Endodermal cell (in vitro differentiated cells): ENCODE measurements around the gene OPCML. TPM values are rescaled to one million over a fixed set of nuclear protein-coding genes. Genes with fewer than 3 reads are reported as not detected.

ENCODE experiments used
- DNase-seq: peaks from one replicate; pipeline ENCODE4 v3.0.0-alpha.2; 2017
- H3K27ac ChIP-seq: 2 replicates; pipeline ENCODE4 v1.5.1; 2013; ENCODE audit warnings: mild to moderate bottlenecking, low read depth, low read length, moderate library complexity
- H3K27me3 ChIP-seq: 2 replicates; pipeline ENCODE4 v1.6.1; 2013; ENCODE audit warnings: mild to moderate bottlenecking, low read length, moderate library complexity; ENCODE audit not compliant: insufficient read depth, control insufficient read depth, poor library complexity, severe bottlenecking
- H3K36me3 ChIP-seq: 2 replicates; pipeline ENCODE4 v1.7.0; 2013; ENCODE audit warnings: mild to moderate bottlenecking, low read length, moderate library complexity; ENCODE audit not compliant: control insufficient read depth, insufficient read depth
- H3K4me1 ChIP-seq: one replicate; pipeline ENCODE4 v1.7.0; 2013; ENCODE audit warnings: low read length; ENCODE audit not compliant: control insufficient read depth, insufficient read depth
- H3K4me3 ChIP-seq: 2 replicates; pipeline ENCODE4 v1.5.1; 2013; ENCODE audit warnings: mild to moderate bottlenecking, low read length, moderate library complexity
- H3K9ac ChIP-seq: 2 replicates; pipeline ENCODE4 v1.6.1; 2013; ENCODE audit warnings: mild to moderate bottlenecking, low read length, moderate library complexity; ENCODE audit not compliant: poor library complexity, severe bottlenecking; ENCODE audit errors: extremely low read depth
- H3K9me3 ChIP-seq: 2 replicates; pipeline ENCODE4 v1.6.1; 2013; ENCODE audit warnings: mild to moderate bottlenecking, low read length, moderate library complexity; ENCODE audit not compliant: control insufficient read depth
- H3K27ac Mint-ChIP-seq: 2 replicates; pipeline ENCODE4 v1.8.0; 2020; ENCODE audit warnings: mixed read lengths
- H3K27me3 Mint-ChIP-seq: 2 replicates; pipeline ENCODE4 v1.8.0; 2021; ENCODE audit warnings: mild to moderate bottlenecking, mixed read lengths; ENCODE audit not compliant: insufficient read depth
- H3K36me3 Mint-ChIP-seq: 2 replicates; pipeline ENCODE4 v1.8.0; 2020; ENCODE audit warnings: low read depth, mixed read lengths
- H3K4me1 Mint-ChIP-seq: 2 replicates; pipeline ENCODE4 v1.8.0; 2020; ENCODE audit warnings: mixed read lengths
- H3K4me3 Mint-ChIP-seq: 2 replicates; pipeline ENCODE4 v1.8.0; 2020; ENCODE audit warnings: mild to moderate bottlenecking, moderate library complexity, mixed read lengths
- H3K9me3 Mint-ChIP-seq: 2 replicates; pipeline ENCODE4 v1.8.0; 2020; ENCODE audit warnings: mild to moderate bottlenecking, mixed read lengths
- WGBS, 2 experiments: methylation state at CpG; one replicate each; pipeline versions ENCODE4 v1.1.5 to v1.1.7; 2013; ENCODE audit warnings: missing lambda C conversion rate in 2 of 2, mixed read lengths in 1 of 2; ENCODE audit not compliant: insufficient coverage in 1 of 2, insufficient read length in 1 of 2; 5-methylcytosine and 5-hydroxymethylcytosine counted together
- total RNA-seq, 2 donors: library from RNA; stranded (reverse); fragmentation: NEBNext Ultra II Directional in 1 of 2; extraction: Animal tissue kit (Norgen Biotek cat#: 25700) in 1 of 2; gene quantifications; 2 replicates in 1 of 2; 3 replicates in 1 of 2; pipeline ENCODE4 v1.2.1, GENCODE V29; 2021
- TF ChIP-seq, protein P1 (sequence below): fragments of 200-600 bp; sonication (generic); conservative IDR thresholded peaks from 2 replicates; pipeline ENCODE4 v1.5.0; 2021; ENCODE audit warnings: antibody characterized with exemption, mild to moderate bottlenecking

The OPCML gene
- total RNA-seq, 2 donors from 2014 or later = 0.49 to 0.86 TPM

DNA sequence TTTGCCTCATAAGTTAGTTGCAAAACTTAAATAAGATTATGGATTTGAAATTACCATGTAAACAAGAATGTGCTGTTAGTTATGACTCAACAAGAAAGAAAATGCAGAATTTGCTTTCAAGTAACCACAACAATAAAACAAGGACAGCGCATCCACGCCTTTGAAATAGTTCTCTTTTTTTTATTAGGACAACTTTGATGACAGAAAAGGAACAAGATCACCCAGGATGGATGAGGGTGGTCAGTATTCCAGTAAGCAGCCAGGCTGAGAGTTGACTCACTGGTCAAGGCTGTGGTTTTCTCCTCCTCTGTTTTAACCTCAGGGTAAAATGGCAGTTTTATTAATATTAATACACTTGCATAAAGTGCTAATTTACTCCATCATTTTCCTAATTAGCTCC, 544.4 kb downstream of the OPCML start:
- DNase-seq = no peak
- Histone ChIP-seq H3K27me3 (peaks cover 27% of the 10 kb centered on the region), H3K9ac (no peak overlapping the region), H3K27ac (no peak overlapping the region), H3K36me3 (no peaks in the 10 kb centered on the region), H3K4me3 (no peak overlapping the region), H3K4me1 (peaks cover 6% of the 10 kb centered on the region), H3K9me3 (no peaks in the 10 kb centered on the region)
- H3K36me3 Mint-ChIP-seq = no peaks in the 10 kb centered on the region
- H3K9me3 Mint-ChIP-seq = no peaks in the 10 kb centered on the region
- H3K4me3 Mint-ChIP-seq = no peak overlapping the region
- no peak overlapping the region for H3K27ac Mint-ChIP-seq
- TF ChIP-seq, protein P1, sequence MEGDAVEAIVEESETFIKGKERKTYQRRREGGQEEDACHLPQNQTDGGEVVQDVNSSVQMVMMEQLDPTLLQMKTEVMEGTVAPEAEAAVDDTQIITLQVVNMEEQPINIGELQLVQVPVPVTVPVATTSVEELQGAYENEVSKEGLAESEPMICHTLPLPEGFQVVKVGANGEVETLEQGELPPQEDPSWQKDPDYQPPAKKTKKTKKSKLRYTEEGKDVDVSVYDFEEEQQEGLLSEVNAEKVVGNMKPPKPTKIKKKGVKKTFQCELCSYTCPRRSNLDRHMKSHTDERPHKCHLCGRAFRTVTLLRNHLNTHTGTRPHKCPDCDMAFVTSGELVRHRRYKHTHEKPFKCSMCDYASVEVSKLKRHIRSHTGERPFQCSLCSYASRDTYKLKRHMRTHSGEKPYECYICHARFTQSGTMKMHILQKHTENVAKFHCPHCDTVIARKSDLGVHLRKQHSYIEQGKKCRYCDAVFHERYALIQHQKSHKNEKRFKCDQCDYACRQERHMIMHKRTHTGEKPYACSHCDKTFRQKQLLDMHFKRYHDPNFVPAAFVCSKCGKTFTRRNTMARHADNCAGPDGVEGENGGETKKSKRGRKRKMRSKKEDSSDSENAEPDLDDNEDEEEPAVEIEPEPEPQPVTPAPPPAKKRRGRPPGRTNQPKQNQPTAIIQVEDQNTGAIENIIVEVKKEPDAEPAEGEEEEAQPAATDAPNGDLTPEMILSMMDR = no peak
- peaks cover 39% of the 10 kb centered on the region for H3K27me3 Mint-ChIP-seq
- WGBS, 2 experiments = 72% methylated on average over 2 of the region's 2 CpGs; no CpG with 5 or more reads in 1 of the 2 experiments
- peaks cover 19% of the 10 kb centered on the region for H3K4me1 Mint-ChIP-seq

DNA sequence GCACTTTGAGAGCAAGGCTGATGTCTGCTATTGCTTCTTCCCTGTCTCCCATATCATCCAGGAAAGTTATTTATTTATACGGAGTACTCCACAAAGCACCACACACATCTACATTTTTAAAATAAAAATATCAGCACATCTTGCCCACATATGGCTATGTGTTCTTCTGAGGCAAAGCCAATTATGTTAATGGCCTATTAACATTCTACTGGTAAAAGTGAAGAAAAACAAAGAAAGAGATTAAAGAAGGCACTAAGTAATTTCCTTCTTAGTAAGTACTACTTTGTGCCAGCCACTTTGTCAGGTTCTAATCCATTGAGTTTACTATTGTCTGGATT, 548.7 kb downstream of the OPCML start:
- no peak overlapping the region for H3K27ac Mint-ChIP-seq
- H3K36me3 ChIP-seq = no peaks in the 10 kb centered on the region

DNA sequence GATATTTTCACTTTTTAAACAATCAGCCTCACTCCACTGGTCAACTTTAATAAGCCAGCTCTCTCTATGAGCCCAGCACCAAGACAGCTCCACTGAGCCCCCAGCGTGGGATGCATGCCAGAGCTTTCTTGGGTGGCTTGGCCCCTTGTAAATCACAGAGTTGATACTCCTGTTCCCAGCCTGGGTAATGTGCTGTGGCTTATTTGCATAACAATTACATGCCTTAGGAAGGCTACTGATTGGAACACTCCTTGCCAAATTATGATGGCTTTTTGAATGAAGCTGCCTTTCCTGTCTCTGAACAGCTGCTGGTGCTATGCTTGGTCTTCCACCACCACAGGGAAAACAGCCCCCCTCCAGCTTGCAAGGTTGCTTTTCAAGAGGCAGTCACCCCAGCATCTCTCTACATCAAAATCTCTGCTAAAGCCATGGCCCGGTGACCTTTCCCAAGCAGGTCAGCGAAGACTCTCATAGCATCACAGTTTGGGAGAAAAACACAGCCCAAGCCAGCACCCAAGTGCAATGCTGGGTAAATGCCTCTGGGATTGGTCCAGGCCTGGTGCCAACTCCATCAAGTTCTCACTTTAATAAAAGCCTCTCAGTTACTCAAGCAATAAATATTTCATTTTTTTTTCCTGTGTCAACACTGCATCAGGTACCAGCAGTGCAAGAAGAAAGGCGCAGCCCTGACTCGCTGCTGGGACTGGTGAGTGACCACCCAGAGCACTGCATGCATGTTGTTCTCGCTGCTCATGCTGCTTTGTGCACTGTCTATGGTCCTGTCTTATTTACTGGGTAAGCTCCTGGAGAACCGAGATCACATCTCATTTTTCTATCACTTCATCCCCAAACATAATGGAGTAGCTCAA, 549.3 kb downstream of the OPCML start:
- Mint-ChIP-seq H3K4me1 (peaks cover 40% of the 10 kb centered on the region), H3K9me3 (no peaks in the 10 kb centered on the region), H3K36me3 (no peaks in the 10 kb centered on the region), H3K27ac (no peak overlapping the region), H3K27me3 (peaks cover 7% of the 10 kb centered on the region), H3K4me3 (no peak overlapping the region)
- Histone ChIP-seq H3K9me3 (no peaks in the 10 kb centered on the region), H3K4me3 (no peak overlapping the region), H3K27ac (no peak overlapping the region), H3K36me3 (no peaks in the 10 kb centered on the region), H3K9ac (no peak overlapping the region), H3K27me3 (no peaks in the 10 kb centered on the region), H3K4me1 (peaks cover 10% of the 10 kb centered on the region)
- WGBS, 2 experiments = 86 to 90% methylated on average over 5 to 7 of the region's 7 CpGs
- DNase-seq = no peak
- TF ChIP-seq, protein P1 = no peak

More for the DNA sequence above, 548.7 kb downstream of the OPCML start:
- H3K27me3 ChIP-seq = no peaks in the 10 kb centered on the region
- TF ChIP-seq, protein P1 = no peak
- WGBS, 2 experiments = 71 to 100% methylated on average over 1 of the region's 1 CpG
- Mint-ChIP-seq H3K4me1 (peaks cover 40% of the 10 kb centered on the region), H3K36me3 (no peaks in the 10 kb centered on the region), H3K9me3 (no peaks in the 10 kb centered on the region), H3K27me3 (peaks cover 8% of the 10 kb centered on the region), H3K4me3 (no peak overlapping the region)
- H3K27ac ChIP-seq = no peak overlapping the region
- H3K9ac ChIP-seq = no peak overlapping the region
- peaks cover 10% of the 10 kb centered on the region for H3K4me1 ChIP-seq
- DNase-seq = no peak
- no peak overlapping the region for H3K4me3 ChIP-seq
- H3K9me3 ChIP-seq = no peaks in the 10 kb centered on the region
